ENCODE measurements around the gene STRAP. TPM values are rescaled to one million over a fixed set of nuclear protein-coding genes. Genes with fewer than 3 reads are reported as not detected.

The STRAP gene
- total and polyA plus RNA-seq, 9 of the 15 experiments (the other 6 are each of a cell fraction or from before 2014, with no cell fraction given), result 58.5 to 134 (median 89.5) TPM

- no peak for TF ChIP-seq MGA (IDR thresholded peaks at IDR 0.05)
- TF ChIP-seq THRB (CRISPR knock-in tag; conservative IDR thresholded peaks at IDR 0.05), result no peak
- no peak for TF ChIP-seq ZKSCAN1 (IDR thresholded peaks at IDR 0.05; ENCODE audit: low read depth, low read length)
- TF ChIP-seq RFX1 (IDR thresholded peaks at IDR 0.05), result no peak
- TF ChIP-seq STAT6 (CRISPR knock-in tag; IDR thresholded peaks at IDR 0.05), result no peak
- no peak for TF ChIP-seq BCL6 (CRISPR knock-in tag; IDR thresholded peaks at IDR 0.05)
- peak; percentile 49 for TF ChIP-seq ELF1 (tag; IDR thresholded peaks at IDR 0.05)
- TF ChIP-seq ZNF668 (CRISPR knock-in tag; IDR thresholded peaks at IDR 0.05), result no peak
- no peak for TF ChIP-seq MTA2 (IDR thresholded peaks at IDR 0.05; ENCODE audit: low read depth)
- TF ChIP-seq GATA2 (CRISPR knock-in tag; IDR thresholded peaks at IDR 0.05), result no peak
- no peak for TF ChIP-seq RBM34 (IDR thresholded peaks at IDR 0.05; ENCODE audit: borderline replicate concordance, insufficient read depth, low read length)
- TF ChIP-seq HNRNPK (IDR thresholded peaks at IDR 0.05; ENCODE audit: low read depth, low read length, poor library complexity, severe bottlenecking), result no peak
Observed at GRCh38 chr12:15910864-15911721, 28.9 kb downstream of the STRAP start, which contains the start of gene DERA (continued).
